Vagina (tissue), 2 donors: ENCODE results near the gene ARHGAP24. TPM values are rescaled to one million over a fixed set of nuclear protein-coding genes. Genes with fewer than 3 reads are reported as not detected.

ENCODE experiments used
- DNase-seq, 2 donors: peaks; one replicate each; pipeline ENCODE4 v3.0.0-alpha.2; 2017; ENCODE audit errors: extremely low spot score in 2 of 2
- H3K27ac ChIP-seq: fragments of 200-600 bp; sonication (generic); one replicate; pipeline ENCODE4 v1.5.1; 2019
- H3K27me3 ChIP-seq: fragments of 200-600 bp; sonication (generic); one replicate; pipeline ENCODE4 v1.5.1; 2019
- H3K36me3 ChIP-seq, 2 donors: fragments of 200-600 bp; sonication (generic); one replicate each; pipeline ENCODE4 v1.5.1; 2017 to 2019
- H3K4me1 ChIP-seq: fragments of 200-600 bp; sonication (generic); one replicate; pipeline ENCODE4 v1.5.1; 2019
- H3K4me3 ChIP-seq, 2 donors: fragments of 200-600 bp; sonication (generic); 1 replicate in 1 of 2; 2 replicates in 1 of 2; pipeline ENCODE4 v1.5.1; 2016 to 2019
- H3K9me3 ChIP-seq: fragments of 200-600 bp; sonication (generic); one replicate; pipeline ENCODE4 v1.5.1; 2019
- CTCF ChIP-seq, 3 experiments: fragments of 450-650 bp in 2 of 3; fragments of 200-600 bp in 1 of 3; sonication (generic) in 1 of 3; IDR thresholded peaks; one replicate each; pipeline ENCODE4 v1.5.1; 2017 to 2019; ENCODE audit warnings: antibody characterized with exemption in 3 of 3, mild to moderate bottlenecking in 2 of 3, moderate library complexity in 2 of 3
- POLR2A ChIP-seq, 2 donors: fragments of 450-650 bp; IDR thresholded peaks; one replicate each; pipeline ENCODE4 v1.6.1; 2017; ENCODE audit warnings: antibody characterized with exemption in 2 of 2, mild to moderate bottlenecking in 2 of 2, moderate library complexity in 2 of 2
- POLR2AphosphoS5 ChIP-seq, 2 donors: sonication (generic); formaldehyde crosslinking; IDR thresholded peaks; one replicate each; pipeline ENCODE4 v1.9.0; 2017; ENCODE audit warnings: antibody characterized with exemption in 2 of 2, mild to moderate bottlenecking in 2 of 2, low read depth in 1 of 2; ENCODE audit not compliant: insufficient read depth in 1 of 2
- intact Hi-C: fragments of 100-400 bp; cut with DNase I; formaldehyde crosslinking; loops from one replicate; pipeline ENCODE4 v1.15.1; 2023
- total RNA-seq: library from RNA; depleted of rRNA; stranded (reverse); fragments of >200 nt; gene quantifications from one replicate; pipeline ENCODE4 v1.2.3, GENCODE V29; 2016

The ARHGAP24 gene
- total RNA-seq, 1 donor from 2014 or later: 40.0 TPM

GRCh38 chr4:85491527-85491926, 16.6 kb downstream of the ARHGAP24 start:
- no peaks in the 10 kb centered on the region for H3K27me3 ChIP-seq
- H3K4me1 ChIP-seq: peaks cover 10% of the 10 kb centered on the region
- no peaks in the 10 kb centered on the region for H3K9me3 ChIP-seq
- intact Hi-C loops: no loop called here
- no peaks in the 10 kb centered on the region for H3K36me3 ChIP-seq
- H3K4me3 ChIP-seq: no peak overlapping the region
- H3K27ac ChIP-seq: no peak overlapping the region
- no peak for DNase-seq
- TF ChIP-seq POLR2A (IDR thresholded peaks at IDR 0.05) (no peak), CTCF (IDR thresholded peaks at IDR 0.05) (no peak), POLR2AphosphoS5 (IDR thresholded peaks at IDR 0.05; ENCODE audit: insufficient read depth in 1 of 2, low read depth in 1 of 2) (no peak)

GRCh38 chr4:85492336-85492735, 17.4 kb downstream of the ARHGAP24 start:
- no peaks in the 10 kb centered on the region for H3K9me3 ChIP-seq
- intact Hi-C loops: no loop called here
- DNase-seq: no peak
- H3K27me3 ChIP-seq: no peaks in the 10 kb centered on the region
- H3K27ac ChIP-seq: no peak overlapping the region
- no peak overlapping the region for H3K4me3 ChIP-seq
- no peak for TF ChIP-seq CTCF (IDR thresholded peaks at IDR 0.05)
- TF ChIP-seq POLR2AphosphoS5 (IDR thresholded peaks at IDR 0.05; ENCODE audit: insufficient read depth in 1 of 2, low read depth in 1 of 2): no peak
- no peak for TF ChIP-seq POLR2A (IDR thresholded peaks at IDR 0.05)
- peaks cover 19% of the 10 kb centered on the region for H3K4me1 ChIP-seq
- H3K36me3 ChIP-seq: no peaks in the 10 kb centered on the region

- H3K4me3 ChIP-seq: no peak overlapping the region
- H3K27ac ChIP-seq: peak overlapping the region; percentile 60
- intact Hi-C loops: no loop called here
- H3K27me3 ChIP-seq: no peaks in the 10 kb centered on the region
- H3K4me1 ChIP-seq: peaks cover 35% of the 10 kb centered on the region
- H3K9me3 ChIP-seq: no peaks in the 10 kb centered on the region
- DNase-seq: no peak
- no peaks in the 10 kb centered on the region for H3K36me3 ChIP-seq
- no peak for TF ChIP-seq POLR2AphosphoS5 (IDR thresholded peaks at IDR 0.05; ENCODE audit: insufficient read depth in 1 of 2, low read depth in 1 of 2)
- no peak for TF ChIP-seq CTCF (IDR thresholded peaks at IDR 0.05)
- no peak for TF ChIP-seq POLR2A (IDR thresholded peaks at IDR 0.05)
Observed at GRCh38 chr4:85495621-85496020, 20.7 kb downstream of the ARHGAP24 start.

GRCh38 chr4:85496126-85496849, 21.3 kb downstream of the ARHGAP24 start:
- intact Hi-C loops: no loop called here
- Histone ChIP-seq H3K4me1 (peaks cover 37% of the 10 kb centered on the region), H3K27ac (peak overlapping the region; percentile 60), H3K36me3 (no peaks in the 10 kb centered on the region), H3K9me3 (no peaks in the 10 kb centered on the region), H3K27me3 (no peaks in the 10 kb centered on the region), H3K4me3 (no peak overlapping the region)
- no peak for DNase-seq
- TF ChIP-seq CTCF (IDR thresholded peaks at IDR 0.05) (no peak), POLR2A (IDR thresholded peaks at IDR 0.05) (no peak), POLR2AphosphoS5 (IDR thresholded peaks at IDR 0.05; ENCODE audit: insufficient read depth in 1 of 2, low read depth in 1 of 2) (no peak)

GRCh38 chr4:85496933-85497332, 22.0 kb downstream of the ARHGAP24 start:
- Histone ChIP-seq H3K9me3 (no peaks in the 10 kb centered on the region), H3K4me3 (no peak overlapping the region), H3K36me3 (no peaks in the 10 kb centered on the region), H3K4me1 (peaks cover 37% of the 10 kb centered on the region), H3K27me3 (no peaks in the 10 kb centered on the region), H3K27ac (peak overlapping the region; percentile 46)
- no peak for DNase-seq
- intact Hi-C loops: no loop called here
- TF ChIP-seq CTCF (IDR thresholded peaks at IDR 0.05) (no peak), POLR2A (IDR thresholded peaks at IDR 0.05) (no peak), POLR2AphosphoS5 (IDR thresholded peaks at IDR 0.05; ENCODE audit: insufficient read depth in 1 of 2, low read depth in 1 of 2) (no peak)
